Lung (tissue), 12 donors: Measurements from ENCODE around the gene TNFRSF14. TPM values are rescaled to one million over a fixed set of nuclear protein-coding genes. Genes with fewer than 3 reads are reported as not detected.

Experiments
- ATAC-seq: fragments of 200-7000 bp; cut with Tn5 transposase; one replicate; pipeline ENCODE4 v1.9.1; 2020; ENCODE audit warnings: moderate number of reproducible peaks; ENCODE audit not compliant: insufficient read depth, low FRiP score
- DNase-seq, 3 donors: peaks; one replicate each; pipeline ENCODE4 v3.0.0-alpha.2; 2013 to 2017
- H3K27ac ChIP-seq, 2 donors: one replicate each; pipeline ENCODE4 v1.5.1; 2013; ENCODE audit warnings: mild to moderate bottlenecking in 2 of 2, moderate library complexity in 2 of 2, control low read depth in 1 of 2, inconsistent platforms in 1 of 2, low read depth in 1 of 2, low read length in 1 of 2
- H3K27me3 ChIP-seq, 3 donors: one replicate each; pipeline ENCODE4 v1.5.1; 2013; ENCODE audit warnings: low read length in 2 of 3; ENCODE audit not compliant: control insufficient read depth in 3 of 3, insufficient read depth in 3 of 3
- H3K36me3 ChIP-seq, 4 donors: one replicate each; pipeline ENCODE4 v1.5.1; 2013; ENCODE audit warnings: low read length in 4 of 4, mild to moderate bottlenecking in 1 of 4, moderate library complexity in 1 of 4; ENCODE audit not compliant: control insufficient read depth in 4 of 4, insufficient read depth in 4 of 4
- H3K4me1 ChIP-seq, 5 donors: one replicate each; pipeline ENCODE4 v1.5.1; 2013; ENCODE audit warnings: low read length in 5 of 5, mild to moderate bottlenecking in 2 of 5, moderate library complexity in 1 of 5; ENCODE audit not compliant: control insufficient read depth in 5 of 5, insufficient read depth in 5 of 5
- H3K4me3 ChIP-seq: one replicate; pipeline ENCODE4 v1.5.1; 2013; ENCODE audit warnings: mild to moderate bottlenecking, control low read depth, moderate library complexity
- H3K9ac ChIP-seq, 2 donors: one replicate each; pipeline ENCODE4 v1.5.1; 2013; ENCODE audit warnings: low read length in 2 of 2, control low read depth in 1 of 2; ENCODE audit not compliant: insufficient read depth in 1 of 2
- H3K9me3 ChIP-seq, 4 donors: one replicate each; pipeline ENCODE4 v1.5.1; 2013; ENCODE audit warnings: low read length in 3 of 4, mild to moderate bottlenecking in 1 of 4, moderate library complexity in 1 of 4; ENCODE audit not compliant: control insufficient read depth in 4 of 4, insufficient read depth in 3 of 4
- WGBS, 2 donors: extraction: QIAGEN DNeasy Blood & Tissue Kit; methylation state at CpG; one replicate each; pipeline ENCODE4 v1.1.7; 2013; 5-methylcytosine and 5-hydroxymethylcytosine counted together
- polyA plus RNA-seq, 2 donors: library from polyadenylated mRNA; stranded (reverse); fragments of 200-250 nt; gene quantifications; one replicate each; pipeline ENCODE4 v1.2.1, GENCODE V29; 2013
- total RNA-seq, 2 donors: library from RNA; depleted of rRNA in 1 of 2; stranded (reverse); fragments of >200 nt in 1 of 2; gene quantifications; one replicate each; pipeline ENCODE4 v1.2.1, GENCODE V29; 2014 to 2021
- TF ChIP-seq, protein P1 (sequence below): IDR thresholded peaks from 2 replicates; pipeline ENCODE4 v1.5.1; 2012; ENCODE audit warnings: mild to moderate bottlenecking; ENCODE audit errors: control extremely low read depth, extremely low read depth
- donor health status: control.
- donor health status: control.
- donor health status: Bipolar disorder and iron deficiency.
- donor health status: healthy.
- donor health status: DM: yes; HTN: yes; CAD: no.

Gene TNFRSF14
- total and polyA plus RNA-seq, 4 donors = 67.4 to 200 (median 159) TPM

DNA sequence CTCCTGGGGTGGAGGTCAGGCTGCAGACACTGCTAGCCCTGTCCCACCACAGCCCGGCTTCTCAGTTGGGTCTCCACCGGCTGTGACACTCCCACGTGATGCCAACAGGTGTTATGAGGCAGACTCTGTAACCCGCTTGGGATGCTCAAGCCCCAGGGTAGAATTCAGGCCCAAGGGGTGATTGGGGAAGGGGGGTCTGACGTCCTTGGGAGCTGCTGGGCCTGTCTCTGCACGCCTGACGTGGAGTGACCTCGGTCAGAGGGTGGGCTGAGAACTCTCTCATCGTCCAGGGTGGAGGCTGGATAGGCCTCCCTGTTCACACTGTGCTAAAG lies 18.4 kb upstream of the TNFRSF14 start:
- Histone ChIP-seq H3K27ac (no peak overlapping the region), H3K9me3 (no peaks in the 10 kb centered on the region), H3K9ac (no peak overlapping the region), H3K27me3 (peaks cover 0 to 27% (median 14%) of the 10 kb centered on the region in 3 donors), H3K4me3 (no peak overlapping the region), H3K4me1 (peaks cover 0 to 13% (median 3%) of the 10 kb centered on the region in 5 donors), H3K36me3 (no peaks in the 10 kb centered on the region)
- TF ChIP-seq, protein P1, sequence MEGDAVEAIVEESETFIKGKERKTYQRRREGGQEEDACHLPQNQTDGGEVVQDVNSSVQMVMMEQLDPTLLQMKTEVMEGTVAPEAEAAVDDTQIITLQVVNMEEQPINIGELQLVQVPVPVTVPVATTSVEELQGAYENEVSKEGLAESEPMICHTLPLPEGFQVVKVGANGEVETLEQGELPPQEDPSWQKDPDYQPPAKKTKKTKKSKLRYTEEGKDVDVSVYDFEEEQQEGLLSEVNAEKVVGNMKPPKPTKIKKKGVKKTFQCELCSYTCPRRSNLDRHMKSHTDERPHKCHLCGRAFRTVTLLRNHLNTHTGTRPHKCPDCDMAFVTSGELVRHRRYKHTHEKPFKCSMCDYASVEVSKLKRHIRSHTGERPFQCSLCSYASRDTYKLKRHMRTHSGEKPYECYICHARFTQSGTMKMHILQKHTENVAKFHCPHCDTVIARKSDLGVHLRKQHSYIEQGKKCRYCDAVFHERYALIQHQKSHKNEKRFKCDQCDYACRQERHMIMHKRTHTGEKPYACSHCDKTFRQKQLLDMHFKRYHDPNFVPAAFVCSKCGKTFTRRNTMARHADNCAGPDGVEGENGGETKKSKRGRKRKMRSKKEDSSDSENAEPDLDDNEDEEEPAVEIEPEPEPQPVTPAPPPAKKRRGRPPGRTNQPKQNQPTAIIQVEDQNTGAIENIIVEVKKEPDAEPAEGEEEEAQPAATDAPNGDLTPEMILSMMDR = no peak
- 81 to 83% methylated on average over 9 of the region's 9 CpGs for WGBS, 2 donors
- DNase-seq (no peak), ATAC-seq (no peak)

DNA sequence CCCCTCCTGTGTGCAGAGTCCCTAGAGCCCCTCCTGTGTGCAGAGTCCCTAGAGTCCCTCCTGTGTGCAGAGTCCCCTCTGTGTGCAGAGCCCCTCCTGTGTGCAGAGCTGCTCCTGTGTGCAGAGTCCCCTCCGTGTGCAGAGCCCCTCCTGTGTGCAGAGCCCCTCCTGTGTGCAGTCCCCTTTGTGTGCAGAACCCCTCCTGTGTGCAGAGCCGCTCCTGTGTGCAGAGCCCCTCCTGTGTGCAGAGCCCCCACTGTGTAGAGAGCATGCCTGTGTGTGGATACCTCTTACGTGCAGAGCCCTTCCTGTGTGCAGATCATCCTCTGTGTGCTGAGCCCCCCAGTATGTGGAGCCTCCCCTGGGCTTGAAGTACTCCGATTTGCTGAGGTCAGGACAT lies 17.8 kb upstream of the TNFRSF14 start:
- H3K4me3 ChIP-seq = no peak overlapping the region
- TF ChIP-seq, protein P1 = no peak
- H3K27ac ChIP-seq = no peak overlapping the region
- ATAC-seq (no peak), DNase-seq (no peak)
- peaks cover 0 to 19% (median 3%) of the 10 kb centered on the region in 5 donors for H3K4me1 ChIP-seq
- H3K9me3 ChIP-seq = no peaks in the 10 kb centered on the region
- WGBS, 2 donors = 91 to 93% methylated on average over 4 of the region's 4 CpGs
- H3K36me3 ChIP-seq = no peaks in the 10 kb centered on the region
- H3K9ac ChIP-seq = no peak overlapping the region
- H3K27me3 ChIP-seq = peaks cover 0 to 25% (median 11%) of the 10 kb centered on the region in 3 donors

DNA sequence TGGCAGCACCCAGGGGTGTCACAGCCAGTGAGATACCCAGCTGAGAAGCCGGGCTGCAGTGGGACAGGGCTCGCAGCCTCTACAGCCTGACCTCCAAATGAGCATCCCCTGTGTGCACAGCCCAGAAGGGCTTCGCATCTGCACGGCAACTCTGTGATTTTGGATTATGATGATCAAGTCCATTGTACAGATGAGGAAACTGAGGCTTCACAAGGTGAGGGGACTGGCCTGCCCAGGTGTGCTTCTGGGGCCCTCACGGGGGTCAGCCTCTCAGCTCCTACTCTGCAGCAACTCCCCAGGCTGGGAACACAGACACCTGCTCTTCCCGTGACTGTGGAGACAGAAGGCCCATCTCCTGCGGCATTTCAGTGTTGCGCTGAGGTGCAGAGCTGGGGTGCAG lies 17.3 kb upstream of the TNFRSF14 start:
- Histone ChIP-seq H3K27me3 (peaks cover 0 to 25% (median 7%) of the 10 kb centered on the region in 3 donors), H3K9ac (no peak overlapping the region), H3K9me3 (no peaks in the 10 kb centered on the region), H3K36me3 (no peaks in the 10 kb centered on the region), H3K4me1 (peaks cover 0 to 24% (median 3%) of the 10 kb centered on the region in 5 donors), H3K27ac (no peak overlapping the region), H3K4me3 (no peak overlapping the region)
- no peak for ATAC-seq
- 95 to 96% methylated on average over 8 of the region's 8 CpGs for WGBS, 2 donors
- no peak for DNase-seq
- TF ChIP-seq, protein P1 = no peak

DNA sequence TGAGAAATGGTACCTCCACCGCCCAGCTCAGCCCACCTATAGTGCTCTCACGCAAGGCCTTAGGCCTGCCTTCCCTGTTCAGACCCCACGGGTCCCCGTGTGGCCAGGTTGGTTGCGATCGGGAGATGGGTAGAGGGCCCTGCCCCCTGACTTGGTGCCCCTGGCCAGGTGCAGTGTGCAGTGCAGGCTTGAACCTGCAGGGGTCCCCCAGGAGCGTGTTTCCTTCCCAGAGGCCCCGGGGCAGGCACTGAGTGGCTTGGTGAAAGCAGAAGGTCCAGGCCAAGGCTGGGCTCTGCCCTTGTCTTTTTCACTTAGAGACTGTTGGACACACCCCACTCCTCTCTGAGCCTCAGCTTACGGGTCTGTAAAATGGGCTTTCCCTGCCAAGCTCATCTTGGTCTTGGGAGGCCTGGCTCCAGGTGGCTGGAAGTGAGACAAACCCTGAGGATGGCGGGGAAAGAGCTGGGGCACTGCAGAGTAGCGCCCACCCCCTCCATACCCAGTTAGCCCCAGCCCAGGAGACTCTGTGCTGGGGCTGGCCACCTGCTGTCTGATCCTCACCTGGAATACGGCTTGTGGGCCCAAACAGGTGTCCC lies 16.8 kb upstream of the TNFRSF14 start:
- H3K4me3 ChIP-seq = no peak overlapping the region
- no peak overlapping the region for H3K27ac ChIP-seq
- H3K9me3 ChIP-seq = no peaks in the 10 kb centered on the region
- DNase-seq (no peak), ATAC-seq (no peak)
- TF ChIP-seq, protein P1 = no peak
- no peaks in the 10 kb centered on the region for H3K36me3 ChIP-seq
- H3K4me1 ChIP-seq = peaks cover 0 to 27% (median 8%) of the 10 kb centered on the region in 5 donors
- 81% methylated on average over 11 to 12 of the region's 12 CpGs for WGBS, 2 donors
- H3K27me3 ChIP-seq = peaks cover 0 to 25% (median 5%) of the 10 kb centered on the region in 3 donors
- no peak overlapping the region for H3K9ac ChIP-seq
